Stimulated activated CD8-positive, alpha-beta memory T cell treated with anti-CD3 and anti-CD28 coated beads, Interleukin-7, amount 100 ng/mL, for 4 hours (primary cell): ENCODE data around the gene C17orf78.
"Not testable (repeated sequence)": the region's sequence is repeated elsewhere in the genome, so short reads cannot be mapped to it uniquely, and the experiment has no call there.

Experiments
- DNase-seq, 2 donors: peaks; one replicate each; pipeline ENCODE4 v3.0.0-alpha.2; 2020; ENCODE audit warnings: low read depth in 2 of 2

The C17orf78 gene

DNA sequence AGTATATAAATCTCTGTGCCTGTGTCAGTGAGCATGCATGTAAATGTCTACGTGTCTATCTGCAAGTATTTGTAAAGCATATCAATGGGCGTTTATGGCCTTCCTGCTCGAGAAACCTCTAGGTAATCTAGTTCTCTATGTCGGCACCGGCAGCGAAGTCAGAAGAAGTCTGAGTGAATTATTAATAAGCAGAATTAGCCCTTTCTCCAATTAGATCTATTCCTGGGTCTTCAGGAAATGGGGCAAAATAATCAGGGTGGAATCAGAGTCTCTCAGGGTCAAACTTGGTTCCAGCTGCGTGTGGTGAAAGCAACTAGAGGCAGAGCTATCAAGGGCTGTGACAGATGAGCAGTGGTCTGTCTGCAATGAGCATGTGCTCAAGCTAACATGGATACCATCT is at the start of gene C17orf78:
TSS of gene C17orf78 (plus strand) at position 280 of the 400 bp plus-strand sequence. CDS start at position 388, 108 bp downstream.
- DNase-seq: no peak

DNA sequence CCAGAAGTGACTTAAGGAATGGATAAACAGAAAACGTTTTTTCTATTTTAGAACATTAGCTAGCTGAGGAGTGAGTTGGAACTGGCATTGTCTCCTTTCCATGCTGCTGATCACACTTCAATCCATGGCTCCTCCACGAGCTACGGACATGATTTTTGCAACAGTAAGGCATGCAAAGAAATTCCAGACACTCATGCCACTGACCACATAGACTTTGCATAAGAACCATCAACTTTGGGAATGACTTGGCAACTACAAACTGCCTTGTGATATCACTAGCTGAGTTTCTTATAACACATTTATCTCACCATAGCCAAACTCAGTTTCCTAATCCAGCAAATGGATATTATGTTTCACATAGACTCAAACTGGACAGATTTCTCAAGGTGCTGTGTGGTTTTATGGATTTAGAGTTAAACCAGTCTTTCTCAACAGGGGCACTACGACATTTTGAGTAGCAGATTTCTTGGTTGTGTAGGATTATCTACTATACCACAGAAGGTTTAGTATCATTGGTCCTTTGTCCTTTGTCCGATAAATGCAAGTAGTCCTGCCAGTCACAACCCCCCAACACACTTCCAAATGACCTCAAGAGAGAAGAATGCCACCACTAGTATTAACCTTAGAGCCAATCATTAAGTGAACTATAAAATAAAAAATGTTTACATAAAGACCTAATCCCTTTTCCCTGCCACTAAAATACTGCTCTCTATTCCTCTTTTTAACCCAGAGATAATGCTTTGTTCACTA is 48.3 kb upstream of the C17orf78 start:
- no peak for DNase-seq

DNA sequence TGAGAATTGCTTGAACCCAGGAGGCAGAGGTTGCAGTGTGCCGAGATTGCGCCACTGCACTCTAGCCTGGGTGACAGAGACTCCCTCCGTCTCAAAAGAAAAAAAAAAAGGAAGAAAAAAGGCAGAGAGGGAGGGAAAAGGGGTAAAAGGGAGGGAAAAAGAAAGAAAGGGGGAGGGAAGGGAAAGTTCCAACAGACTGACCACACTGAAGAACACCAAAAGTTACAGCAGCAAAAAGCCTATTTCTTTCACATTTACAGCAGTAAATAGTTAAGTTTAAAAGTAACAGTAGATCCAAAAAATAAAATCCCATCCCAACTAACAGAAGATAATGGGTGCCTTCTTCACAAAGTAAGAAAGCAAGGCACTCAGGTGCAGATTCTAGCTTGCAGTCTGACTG is 36.9 kb upstream of the C17orf78 start:
- DNase-seq: no peak

DNA sequence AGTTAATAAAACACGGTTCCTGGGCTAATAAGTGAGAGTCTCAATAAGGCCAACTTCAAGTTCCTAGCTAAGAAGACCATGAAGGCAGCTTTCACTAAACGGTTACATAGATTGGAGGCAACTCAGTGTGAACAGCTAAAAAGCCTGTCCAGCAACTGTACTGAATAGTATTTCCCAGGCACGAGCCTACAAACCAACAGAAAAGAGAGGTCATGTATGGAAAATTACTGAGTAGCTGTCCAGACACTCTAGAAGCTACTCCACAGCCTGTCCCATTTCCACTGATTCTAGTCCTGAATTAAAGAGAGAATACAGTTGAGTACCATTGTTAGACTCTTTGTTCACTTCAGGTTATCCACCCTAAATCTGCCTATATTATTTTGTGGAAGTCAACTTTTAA is 36.5 kb upstream of the C17orf78 start:
- DNase-seq: no peak

DNA sequence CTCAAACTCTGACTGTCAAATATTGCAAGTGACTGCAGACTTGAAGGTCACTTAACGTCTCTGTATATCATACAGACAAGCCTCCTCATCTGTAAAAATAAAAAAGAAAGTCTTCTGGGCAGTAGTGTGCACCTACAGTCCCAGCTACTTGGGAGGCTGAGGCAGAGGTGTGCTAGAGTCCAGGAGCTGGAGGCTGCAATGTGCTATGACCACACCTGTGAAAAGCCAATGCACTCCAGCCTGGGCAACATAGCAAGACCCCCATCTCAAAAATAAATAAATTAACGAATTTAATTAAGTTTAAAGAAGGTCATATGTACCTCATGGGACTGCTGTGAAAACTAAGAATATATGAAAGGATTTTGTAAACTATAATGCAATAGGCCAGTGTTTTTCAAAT is 35.0 kb upstream of the C17orf78 start:
- no peak for DNase-seq

DNA sequence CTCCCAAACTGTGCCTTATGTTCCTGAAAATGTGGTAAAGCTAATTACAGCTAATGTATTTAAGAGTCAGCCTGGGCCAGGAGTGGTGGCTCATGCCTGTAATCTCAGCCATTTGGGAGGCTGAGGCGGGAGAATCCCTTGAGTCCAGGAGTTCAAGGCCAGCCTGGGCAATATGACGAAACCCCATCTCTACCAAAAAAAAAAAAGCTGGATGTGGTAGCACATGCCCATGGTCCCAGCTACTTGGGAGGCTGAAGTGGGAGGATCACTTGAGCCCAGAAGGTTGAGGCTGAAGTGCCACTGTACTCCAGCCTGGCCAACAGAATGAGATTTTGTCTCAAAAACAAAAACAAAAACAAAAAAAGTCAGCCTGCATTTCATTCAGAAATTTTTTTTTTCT is 33.2 kb upstream of the C17orf78 start:
- no peak for DNase-seq

DNA sequence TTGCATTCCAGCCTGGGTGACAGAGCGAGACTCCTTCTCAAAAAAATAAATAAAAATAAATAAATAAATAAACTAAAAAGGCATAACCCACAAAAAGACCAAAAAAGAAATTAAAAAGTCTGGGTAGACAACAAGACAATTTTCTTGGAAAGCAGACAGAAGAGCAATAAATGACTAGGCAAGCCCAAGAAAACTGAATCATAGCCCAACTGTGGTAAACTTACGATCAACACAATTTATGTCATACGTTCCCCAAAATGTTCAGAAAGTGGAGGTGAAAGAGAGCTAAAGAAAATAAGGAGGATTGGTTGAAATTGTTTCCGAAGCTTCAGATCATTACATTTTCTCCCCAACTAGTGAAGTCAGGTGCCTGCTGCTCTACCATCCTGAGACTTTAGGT is 31.3 kb upstream of the C17orf78 start:
- DNase-seq: no peak

DNA sequence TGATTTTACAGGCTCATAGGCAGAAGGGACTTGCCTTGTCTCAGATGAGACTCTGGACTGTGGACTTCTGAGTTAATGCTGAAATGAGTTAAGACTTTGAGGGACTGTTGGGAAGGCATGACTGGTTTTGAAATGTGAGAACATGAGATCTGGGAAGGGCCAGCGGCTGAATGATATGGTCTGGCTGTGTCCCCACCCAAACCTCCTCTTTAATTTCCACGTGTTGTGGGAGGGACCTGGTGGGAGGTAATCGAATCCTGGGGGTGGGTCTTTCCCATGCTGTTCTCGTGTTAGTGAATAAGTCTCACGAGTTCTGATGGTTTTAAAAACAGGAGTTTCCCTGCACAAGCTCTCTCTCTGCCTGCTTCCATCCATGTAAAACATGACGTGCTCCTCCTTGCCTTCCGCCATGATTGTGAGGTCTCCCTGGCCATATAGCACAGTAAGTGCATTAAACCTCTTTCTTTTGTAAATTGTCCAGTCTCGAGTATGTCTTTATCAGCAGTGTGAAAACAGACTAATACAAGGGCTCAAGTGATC is 28.9 kb upstream of the C17orf78 start:
- not testable (repeated sequence) for DNase-seq

DNA sequence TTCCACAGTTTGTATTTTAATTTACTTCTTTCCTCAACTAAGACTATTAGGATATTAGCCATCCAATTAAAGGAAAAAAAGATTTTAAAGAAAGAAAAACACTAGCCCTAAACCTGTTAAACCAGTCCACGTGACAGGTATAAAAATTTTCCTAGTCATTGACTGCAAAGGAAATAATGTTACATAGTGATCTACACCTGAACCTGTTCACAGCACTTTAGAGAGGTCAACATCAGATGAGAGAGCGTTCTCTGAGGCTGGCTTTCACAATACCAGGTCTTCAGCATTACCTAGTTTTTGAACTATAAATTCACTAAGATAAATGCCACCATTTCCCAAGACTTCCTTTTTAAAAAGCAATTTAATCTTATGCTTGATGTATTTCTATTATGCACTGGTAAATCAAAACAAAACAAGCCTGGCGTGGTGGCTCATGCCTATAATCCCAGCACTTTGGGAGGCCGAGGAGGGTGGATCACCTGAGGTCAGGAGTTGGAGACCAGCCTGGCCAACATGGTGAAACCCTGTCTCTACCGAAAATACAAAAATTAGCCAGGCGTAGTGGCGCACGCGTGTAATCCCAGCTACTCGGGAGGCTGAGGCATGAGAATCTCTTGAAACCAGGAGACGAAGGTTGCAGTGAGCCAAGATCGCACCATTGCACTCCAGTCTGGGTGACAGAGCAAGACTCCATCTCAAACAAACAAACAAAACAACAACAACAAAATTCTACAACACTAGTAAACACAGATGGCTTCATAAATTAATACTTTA is 18.8 kb upstream of the C17orf78 start:
- DNase-seq: not testable (repeated sequence)

DNA sequence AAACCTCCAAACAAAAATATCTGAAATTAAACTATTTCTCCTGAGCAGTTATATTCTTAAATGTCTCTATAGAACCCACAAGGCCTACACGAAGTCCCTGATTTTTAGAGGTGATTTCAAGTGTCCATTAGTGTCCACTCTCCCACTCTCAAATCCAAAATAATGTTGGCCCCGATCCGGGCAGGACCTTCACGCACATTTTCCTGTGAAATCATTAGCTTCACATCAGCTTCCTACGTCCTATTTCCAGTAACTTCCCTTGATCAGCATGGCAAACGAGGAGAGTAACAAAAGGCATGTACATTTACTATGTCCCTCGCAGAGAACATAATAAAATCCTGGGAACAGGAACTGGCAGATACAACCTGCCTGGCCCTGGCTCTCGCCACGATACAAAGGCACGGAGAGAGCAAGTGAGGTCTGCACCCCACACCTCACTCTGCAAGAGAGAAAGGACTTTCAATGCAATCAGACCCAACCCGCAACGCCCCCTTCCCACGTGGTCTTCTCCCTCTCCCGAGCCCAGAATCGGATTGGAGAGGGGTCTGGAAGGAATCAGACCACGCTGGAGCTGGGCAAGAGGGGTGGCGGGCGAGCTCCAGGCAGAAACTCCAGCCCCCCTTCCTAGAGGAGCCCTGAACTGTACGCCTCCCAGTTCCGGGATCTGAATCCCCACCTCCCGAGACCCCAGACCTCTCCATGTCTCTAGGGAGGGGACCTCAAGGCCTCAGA is 17.5 kb upstream of the C17orf78 start:
- no peak for DNase-seq

DNA sequence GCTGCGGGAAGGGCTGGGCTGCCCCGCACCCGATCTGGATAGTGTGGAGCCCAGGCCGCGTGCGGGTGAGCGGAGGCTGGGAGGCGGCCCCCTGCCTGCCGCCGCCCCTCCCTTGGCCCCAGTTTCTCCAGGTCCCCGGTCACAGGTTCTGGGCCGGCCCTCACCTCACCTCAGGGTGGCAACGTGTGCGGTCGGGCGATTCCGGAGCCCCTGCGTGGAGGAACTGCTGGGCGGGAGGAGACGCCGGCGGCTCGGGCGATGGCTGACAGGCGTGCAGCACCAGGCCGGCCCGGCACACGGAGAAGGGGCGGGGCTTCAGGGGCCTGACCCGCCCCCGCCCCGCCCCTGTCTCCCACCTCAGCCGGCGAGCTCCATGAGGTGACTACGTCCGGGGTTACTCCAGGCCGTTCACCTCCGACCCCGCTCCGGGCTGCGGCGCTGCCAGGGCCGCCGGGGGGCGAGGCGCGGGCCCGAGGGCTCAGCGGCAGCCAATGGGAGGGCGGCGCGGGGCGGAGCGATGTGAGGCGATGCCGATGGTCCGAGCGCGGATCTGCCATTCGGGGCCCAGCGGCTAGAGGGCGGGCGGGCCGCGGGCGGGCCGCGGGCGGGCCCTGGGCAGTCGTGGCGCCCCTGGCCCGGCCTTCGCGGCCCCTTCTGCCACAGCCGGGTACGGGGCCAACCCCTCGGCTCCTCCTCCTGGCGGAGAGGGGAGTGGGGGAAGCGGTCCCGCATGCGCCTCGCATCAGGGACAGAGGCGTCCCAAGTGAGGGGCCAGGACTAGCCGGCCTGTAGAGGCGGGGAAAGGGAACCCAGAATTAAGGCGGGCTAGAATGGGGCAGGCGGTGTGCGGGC is 16.7 kb upstream of the C17orf78 start:
- DNase-seq: peak; percentile 78 to 90

DNA sequence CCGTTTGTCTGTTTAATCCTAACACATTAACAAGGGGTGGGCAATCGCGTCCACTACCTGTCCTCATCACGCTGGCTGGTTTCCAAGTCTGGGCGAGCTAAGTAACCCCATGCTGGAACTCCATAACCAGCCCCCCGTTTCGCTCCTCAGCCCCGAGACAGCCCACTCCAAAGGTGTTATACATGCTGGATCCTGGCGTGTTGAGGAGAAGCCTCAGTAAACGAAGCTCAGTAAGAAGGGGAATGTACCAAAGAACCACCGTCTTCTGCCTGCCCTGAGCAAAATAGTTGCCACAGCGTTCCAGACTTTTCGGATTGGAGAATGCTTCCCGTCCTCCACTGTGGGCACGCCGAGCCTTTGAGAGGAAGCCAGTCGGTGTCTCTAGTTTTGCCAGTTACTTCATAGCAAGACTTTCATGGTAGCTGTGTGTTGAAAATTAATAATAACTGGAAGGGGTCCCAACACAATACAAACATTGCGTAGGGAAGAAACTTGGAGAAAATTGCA is 16.1 kb upstream of the C17orf78 start:
- DNase-seq: no peak

DNA sequence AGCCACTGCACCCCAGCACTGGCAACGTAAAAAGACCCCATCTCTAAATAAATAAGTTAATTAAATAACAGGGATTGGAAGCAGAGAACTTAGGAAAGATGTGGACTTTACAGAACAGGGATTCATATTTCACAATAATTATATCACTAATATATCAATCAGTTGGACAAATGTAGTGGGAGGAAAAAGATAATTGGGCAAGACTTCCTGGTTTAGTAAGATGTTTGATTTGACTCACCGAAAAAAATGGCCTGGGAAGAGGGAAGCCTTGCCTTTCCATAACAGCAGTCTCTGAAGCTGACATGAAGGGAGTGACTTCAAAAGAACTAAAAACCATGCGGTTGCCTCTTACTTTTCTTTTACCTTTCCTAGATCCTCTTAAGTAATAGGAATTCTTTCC is 15.2 kb upstream of the C17orf78 start:
- no peak for DNase-seq

DNA sequence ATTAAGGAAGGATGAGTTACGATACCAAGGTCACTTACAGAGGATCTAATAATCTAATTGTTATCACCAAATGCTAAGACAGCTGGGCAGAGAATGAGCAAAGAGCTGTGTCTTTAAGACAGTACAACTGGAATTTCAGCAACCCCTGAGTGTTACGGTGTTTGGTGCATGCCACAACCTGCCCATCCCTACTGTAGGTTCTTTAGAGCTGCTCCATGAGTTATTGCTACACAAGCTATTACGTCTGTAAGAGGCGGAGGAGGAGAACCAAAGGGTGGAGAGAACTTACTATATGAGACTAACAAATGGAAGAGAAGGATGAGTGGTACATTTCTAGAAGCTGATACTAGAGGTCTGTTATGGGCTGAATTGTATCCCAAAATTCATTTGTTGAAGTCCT is 14.2 kb upstream of the C17orf78 start:
- DNase-seq: no peak

DNA sequence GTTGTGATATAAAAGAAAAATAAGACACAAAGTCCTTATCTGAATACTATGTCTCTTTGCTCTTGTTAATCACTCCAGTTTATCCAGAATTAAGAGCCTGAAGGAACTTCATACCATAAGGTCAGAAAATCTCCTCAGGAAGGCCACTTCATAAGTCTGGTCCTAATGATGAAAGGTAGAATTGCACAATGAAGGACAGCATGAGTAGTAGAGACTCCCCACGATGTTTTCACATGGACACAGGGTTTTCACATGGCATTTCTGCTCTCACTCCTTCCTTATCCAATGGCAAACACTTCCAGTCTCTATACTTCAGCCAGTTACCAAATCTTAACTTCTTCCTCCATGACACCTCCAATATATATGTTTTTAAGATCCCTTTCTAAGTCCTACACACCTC is 10.2 kb upstream of the C17orf78 start:
- DNase-seq: no peak

DNA sequence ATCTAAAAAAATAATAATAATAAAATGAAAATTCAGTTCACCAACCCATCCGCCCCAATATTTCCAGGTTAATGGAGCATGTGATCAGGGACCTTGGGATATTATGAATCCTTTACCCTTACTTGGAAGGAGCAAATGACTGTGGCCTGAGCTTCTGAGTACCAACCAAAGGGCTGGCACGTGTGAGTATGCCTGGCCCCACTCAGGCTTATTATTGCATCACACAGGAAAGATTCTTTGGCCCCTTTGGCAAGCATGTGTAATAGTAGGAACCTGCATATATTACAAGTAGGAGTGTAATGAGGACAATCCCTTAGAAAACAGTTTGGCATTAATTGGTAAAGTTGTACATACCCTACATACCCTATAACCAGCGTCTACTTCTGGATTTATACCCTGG is 7.2 kb upstream of the C17orf78 start:
- no peak for DNase-seq

DNA sequence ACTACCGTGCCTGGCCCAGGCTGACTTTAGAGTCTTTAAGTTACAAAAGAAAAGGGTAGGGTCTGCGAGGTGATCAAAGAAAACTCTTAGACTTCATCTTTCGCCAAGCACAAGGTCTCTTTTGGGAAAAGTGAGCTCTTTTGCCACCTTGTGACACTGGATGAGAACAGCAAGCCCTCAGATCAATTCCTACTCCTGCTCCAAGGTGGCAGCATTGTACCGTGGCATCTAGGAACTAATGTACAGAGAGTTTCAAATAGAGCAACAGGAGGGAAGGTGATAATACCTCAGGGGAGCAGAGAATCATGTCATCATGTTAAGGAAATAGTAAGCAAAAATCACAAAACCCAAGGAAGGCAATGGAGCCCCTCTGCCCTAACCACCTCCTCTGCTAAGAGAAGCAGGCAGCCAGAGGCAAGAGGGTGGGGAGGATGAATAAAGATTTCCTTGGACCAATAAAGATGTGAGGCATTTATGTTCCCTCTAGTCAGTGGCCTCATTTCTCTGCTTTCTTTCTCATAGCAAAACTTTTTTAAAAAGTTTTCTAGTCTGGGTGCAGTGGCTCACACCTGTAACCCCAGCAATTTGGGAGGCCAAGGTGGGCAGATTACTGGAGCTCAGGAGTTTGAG is 2.1 kb upstream of the C17orf78 start:
- DNase-seq: peak; percentile 32 to 33

DNA sequence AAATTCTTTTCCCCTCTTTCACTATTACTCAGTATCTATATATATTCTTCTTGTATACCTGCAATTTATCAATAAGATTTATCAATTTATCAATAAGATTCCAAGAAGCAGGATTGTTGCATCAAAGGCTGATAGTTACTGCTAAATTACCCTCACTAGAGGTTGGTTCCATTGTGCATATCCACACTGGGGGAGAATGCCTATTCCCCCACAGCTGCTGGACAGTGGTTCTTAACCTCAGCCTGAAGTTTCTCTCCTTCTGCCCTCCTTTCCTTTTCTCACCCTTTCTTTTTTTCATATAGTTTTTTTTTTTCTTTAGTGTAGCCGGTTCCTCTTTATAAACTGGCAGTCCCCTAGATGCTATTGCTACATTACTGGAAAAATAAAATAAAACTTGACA is 6.3 kb downstream of the C17orf78 start:
- no peak for DNase-seq

DNA sequence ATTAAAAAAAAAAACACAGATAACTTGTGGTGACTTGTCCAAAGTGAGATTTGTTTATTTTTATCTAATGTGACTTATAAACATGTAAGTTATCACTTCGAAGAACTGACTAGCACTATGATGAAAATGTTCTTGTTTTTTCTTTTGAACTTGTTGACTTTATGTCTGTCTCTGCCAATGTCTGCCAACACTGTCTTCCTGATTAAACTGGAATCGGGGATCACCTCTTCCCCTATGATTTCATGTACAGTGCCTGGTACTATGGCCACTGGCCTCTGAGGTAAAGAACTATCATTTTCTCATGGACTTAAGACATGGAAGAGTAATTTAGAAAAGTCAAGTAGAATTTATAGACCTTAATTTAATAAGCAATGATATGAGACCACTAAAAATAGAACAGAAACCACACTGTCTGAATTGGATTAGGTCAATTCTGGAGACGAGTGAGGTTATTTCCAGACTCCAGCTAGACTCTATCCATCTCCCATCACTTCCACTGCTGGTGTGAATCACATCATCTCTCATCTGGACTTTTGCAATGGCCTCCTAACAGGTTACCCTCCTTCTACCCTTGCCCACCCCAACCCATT is 8.9 kb downstream of the C17orf78 start:
- DNase-seq: no peak

DNA sequence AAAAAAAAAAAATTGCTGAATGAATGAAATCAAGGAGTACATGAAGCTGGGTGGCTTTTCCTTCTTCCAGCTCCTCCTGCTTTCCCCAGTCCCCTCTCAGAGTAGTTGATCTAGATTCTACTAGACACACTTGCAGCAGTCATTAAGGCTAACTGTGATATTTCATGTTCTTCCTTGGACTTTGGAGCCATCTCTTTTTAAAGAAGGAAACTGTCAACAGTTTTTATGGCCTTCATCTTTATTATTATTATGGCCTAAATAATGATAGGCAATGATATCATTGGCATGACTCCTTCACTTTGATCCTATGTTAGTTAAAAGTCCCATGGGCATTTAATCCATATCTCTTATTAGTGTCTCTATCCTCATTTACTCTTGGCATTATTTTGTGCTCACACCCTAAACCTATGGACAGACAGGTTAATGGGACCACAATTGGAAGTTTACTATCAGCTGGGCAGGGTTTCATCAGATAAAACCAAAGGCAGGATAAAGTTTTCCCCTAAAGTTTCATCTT is 9.7 kb downstream of the C17orf78 start:
- DNase-seq: no peak
